GM21381 (cell line): ENCODE data around the gene ZFY.

Source experiments
- ATAC-seq: cut with Tn5 transposase; IDR thresholded peaks from one replicate; pipeline ENCODE4 v1.9.1; 2021; ENCODE audit warnings: mild to moderate bottlenecking, moderate library complexity; ENCODE audit not compliant: unreplicated experiment

ZFY gene

GRCh38 chrY:2934861-2935715 lies at the start of gene ZFY:
TSS of gene ZFY (plus strand) at chrY:2935381. CDS start at chrY:2953937, 18,556 bp downstream.
- ATAC-seq, result peak; percentile 26

- no peak for ATAC-seq
Observed at GRCh38 chrY:2885880-2886279, 49.3 kb upstream of the ZFY start.

GRCh38 chrY:2887386-2887785 lies 47.8 kb upstream of the ZFY start:
- ATAC-seq, result no peak

- peak; percentile 90 for ATAC-seq
Observed at GRCh38 chrY:2887955-2888354, 47.2 kb upstream of the ZFY start.

GRCh38 chrY:2893471-2893870 lies 41.7 kb upstream of the ZFY start:
- no peak for ATAC-seq

GRCh38 chrY:2896050-2896449 lies 39.1 kb upstream of the ZFY start:
- ATAC-seq, result peak; percentile 72

GRCh38 chrY:2907356-2907755 lies 27.8 kb upstream of the ZFY start:
- no peak for ATAC-seq

- no peak for ATAC-seq
Observed at GRCh38 chrY:2913066-2913815, 21.9 kb upstream of the ZFY start.

- ATAC-seq, result no peak
Observed at GRCh38 chrY:2934078-2934477, 1.1 kb upstream of the ZFY start.

GRCh38 chrY:2935716-2936435 lies 695 bp downstream of the ZFY start:
- ATAC-seq, result peak; percentile 78

GRCh38 chrY:2936436-2936750 lies 1.2 kb downstream of the ZFY start:
- ATAC-seq, result no peak

- ATAC-seq, result no peak
Observed at GRCh38 chrY:2937149-2937548, 2.0 kb downstream of the ZFY start.

- ATAC-seq, result no peak
Observed at GRCh38 chrY:2949590-2950252, 14.5 kb downstream of the ZFY start.

- ATAC-seq, result no peak
Observed at GRCh38 chrY:2950655-2951054, 15.5 kb downstream of the ZFY start.

GRCh38 chrY:2952912-2953311 lies 17.7 kb downstream of the ZFY start:
- no peak for ATAC-seq

- no peak for ATAC-seq
Observed at GRCh38 chrY:2954735-2955134, 19.6 kb downstream of the ZFY start.

- no peak for ATAC-seq
Observed at GRCh38 chrY:2955561-2955960, 20.4 kb downstream of the ZFY start.

GRCh38 chrY:2962061-2962460 lies 26.9 kb downstream of the ZFY start:
- ATAC-seq, result no peak

GRCh38 chrY:2964814-2965213 lies 29.6 kb downstream of the ZFY start:
- no peak for ATAC-seq

- ATAC-seq, result no peak
Observed at GRCh38 chrY:2965629-2966028, 30.4 kb downstream of the ZFY start.

- no peak for ATAC-seq
Observed at GRCh38 chrY:2969561-2969960, 34.4 kb downstream of the ZFY start.
